ENCODE results near the gene RNF144A.
A peak's percentile ranks its signal among the peaks of the same experiment; 100 is the strongest.
"Not testable (repeated sequence)": the region's sequence is repeated elsewhere in the genome, so short reads cannot be mapped to it uniquely, and the experiment has no call there.

The RNF144A gene, protein sequence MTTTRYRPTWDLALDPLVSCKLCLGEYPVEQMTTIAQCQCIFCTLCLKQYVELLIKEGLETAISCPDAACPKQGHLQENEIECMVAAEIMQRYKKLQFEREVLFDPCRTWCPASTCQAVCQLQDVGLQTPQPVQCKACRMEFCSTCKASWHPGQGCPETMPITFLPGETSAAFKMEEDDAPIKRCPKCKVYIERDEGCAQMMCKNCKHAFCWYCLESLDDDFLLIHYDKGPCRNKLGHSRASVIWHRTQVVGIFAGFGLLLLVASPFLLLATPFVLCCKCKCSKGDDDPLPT

DNA sequence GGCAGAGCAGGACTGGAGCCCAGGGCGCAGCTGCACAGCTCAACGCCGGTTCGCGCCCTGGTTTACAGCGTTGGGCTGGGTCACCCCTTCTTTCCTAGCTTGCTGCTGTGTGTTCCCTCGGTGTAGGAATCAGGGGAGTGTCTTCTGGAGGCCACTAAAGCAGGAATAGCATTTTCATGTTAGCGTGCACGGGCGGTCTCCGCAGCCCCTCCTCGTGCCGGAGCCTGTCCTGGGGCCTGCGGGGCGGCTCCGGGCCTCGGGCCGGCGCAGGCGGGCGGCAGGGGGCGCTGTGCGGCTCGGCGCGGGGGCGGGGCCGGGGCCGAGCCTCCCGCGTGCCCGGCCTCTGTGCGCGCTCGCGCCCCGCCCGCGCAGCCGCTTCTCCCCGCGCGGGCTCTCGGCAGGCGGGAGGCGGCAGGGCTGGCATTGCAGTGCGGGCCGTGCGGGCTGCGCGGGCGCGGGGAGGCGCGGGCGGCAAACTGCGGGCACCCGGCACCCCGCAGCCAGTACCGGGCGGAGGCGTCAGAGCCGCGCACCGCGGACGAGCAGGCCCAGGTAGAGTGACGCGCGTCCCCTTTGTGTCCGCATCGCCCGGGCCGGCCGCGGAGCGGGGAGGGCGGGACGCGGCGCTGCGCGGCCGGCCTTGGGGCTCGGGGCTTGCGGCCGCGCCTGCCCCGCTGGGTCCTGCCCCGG lies at the start of gene RNF144A:
Gene RNF144A (plus strand): TSS at position 342 of the 690 bp plus-strand sequence. CDS start 79,515 bp downstream, outside the sequence.
- peak; percentile 67 for DNase-seq (ENCODE audit: low read depth)

- no peak for DNase-seq (ENCODE audit: low read depth)
These were observed 44.8 kb upstream of the RNF144A start for GRCh38 chr2:6872394-6872793.

- DNase-seq (ENCODE audit: low read depth), result no peak
These were observed 43.2 kb upstream of the RNF144A start for GRCh38 chr2:6874032-6874431.

- DNase-seq (ENCODE audit: low read depth), result no peak
These were observed 40.9 kb upstream of the RNF144A start for GRCh38 chr2:6876309-6876708.

DNA sequence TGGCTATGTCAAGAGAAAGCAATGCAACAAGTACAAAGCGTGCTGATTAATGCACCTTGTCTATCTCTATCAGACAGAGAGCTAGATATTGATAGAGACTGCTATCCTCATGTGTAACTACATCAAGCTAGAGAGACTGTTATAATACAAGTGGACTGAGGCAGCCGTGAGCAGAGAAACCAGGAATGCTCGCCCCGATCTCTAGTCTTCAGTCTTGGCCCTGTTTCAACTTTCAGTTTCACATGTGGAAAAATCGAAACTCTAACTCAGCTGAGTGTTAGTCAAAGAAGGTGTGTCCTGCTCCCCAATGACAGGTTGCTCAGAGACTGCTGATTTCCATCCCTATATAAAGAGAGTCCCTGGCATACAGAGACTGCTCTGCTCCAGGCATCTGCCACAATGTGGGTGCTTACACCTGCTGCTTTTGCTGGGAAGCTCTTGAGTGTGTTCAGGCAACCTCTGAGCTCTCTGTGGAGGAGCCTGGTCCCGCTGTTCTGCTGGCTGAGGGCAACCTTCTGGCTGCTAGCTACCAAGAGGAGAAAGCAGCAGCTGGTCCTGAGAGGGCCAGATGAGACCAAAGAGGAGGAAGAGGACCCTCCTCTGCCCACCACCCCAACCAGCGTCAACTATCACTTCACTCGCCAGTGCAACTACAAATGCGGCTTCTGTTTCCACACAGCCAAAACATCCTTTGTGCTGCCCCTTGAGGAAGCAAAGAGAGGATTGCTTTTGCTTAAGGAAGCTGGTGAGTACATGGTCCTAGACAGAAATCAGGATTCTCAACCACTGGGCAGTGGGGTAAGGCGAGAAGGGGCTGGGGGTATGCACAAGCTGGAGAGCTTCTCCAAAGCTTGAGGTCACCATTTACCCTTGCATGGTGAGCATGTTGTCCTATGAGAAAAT lies 39.6 kb upstream of the RNF144A start, which contains the start of gene RSAD2:
Gene RSAD2 (plus strand): TSS at position 376 of the 903 bp plus-strand sequence. CDS start 24 bp downstream, at position 400.
- peak; percentile 6 for DNase-seq (ENCODE audit: low read depth)

GRCh38 chr2:6878549-6878948 lies 38.7 kb upstream of the RNF144A start:
- no peak for DNase-seq (ENCODE audit: low read depth)

DNA sequence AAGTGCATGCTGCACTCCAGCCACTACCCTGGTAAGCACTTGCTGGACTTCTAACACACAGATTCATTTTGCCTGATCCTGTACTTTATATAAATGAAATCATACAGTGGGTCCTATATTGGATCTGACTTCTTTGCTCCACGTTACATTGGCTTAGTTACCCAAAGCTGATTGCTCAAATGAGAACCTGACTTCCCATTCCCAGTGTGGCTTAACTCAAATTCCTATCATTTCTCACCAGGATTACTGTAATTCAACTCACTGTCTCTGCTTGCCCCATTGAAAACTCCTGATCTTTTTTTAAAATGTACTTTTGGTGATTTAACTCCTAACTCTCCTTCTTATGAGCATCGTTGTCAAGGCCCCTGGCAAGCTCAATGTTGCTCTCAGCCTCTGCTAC lies 38.2 kb upstream of the RNF144A start:
- no peak for DNase-seq (ENCODE audit: low read depth)

DNA sequence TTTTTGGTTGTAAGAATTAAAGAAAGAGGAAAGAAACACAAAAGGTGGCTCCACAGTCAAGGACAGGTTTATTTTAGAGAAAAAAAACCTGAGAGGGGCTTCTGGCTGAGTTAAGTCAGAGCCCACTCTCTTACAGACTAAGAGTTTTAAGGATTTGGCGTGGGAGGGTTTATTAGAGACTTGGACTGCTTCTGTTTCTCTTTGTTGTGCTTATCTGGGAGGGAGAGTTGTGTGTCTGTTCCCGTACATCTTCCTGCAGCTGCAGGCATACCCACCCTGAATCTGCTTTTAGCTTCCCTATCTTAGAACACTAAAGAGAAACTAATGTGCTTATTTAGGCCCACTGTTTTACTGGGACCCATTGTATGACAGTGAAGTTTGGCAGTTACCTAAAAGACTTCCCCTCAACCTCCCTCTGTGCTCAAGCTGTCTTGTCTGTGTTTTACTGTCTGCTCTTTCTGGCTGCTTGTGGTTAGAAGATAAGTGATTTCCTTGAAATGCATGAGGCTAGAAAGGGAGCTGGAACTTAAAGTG lies 36.9 kb upstream of the RNF144A start:
- no peak for DNase-seq (ENCODE audit: low read depth)

DNA sequence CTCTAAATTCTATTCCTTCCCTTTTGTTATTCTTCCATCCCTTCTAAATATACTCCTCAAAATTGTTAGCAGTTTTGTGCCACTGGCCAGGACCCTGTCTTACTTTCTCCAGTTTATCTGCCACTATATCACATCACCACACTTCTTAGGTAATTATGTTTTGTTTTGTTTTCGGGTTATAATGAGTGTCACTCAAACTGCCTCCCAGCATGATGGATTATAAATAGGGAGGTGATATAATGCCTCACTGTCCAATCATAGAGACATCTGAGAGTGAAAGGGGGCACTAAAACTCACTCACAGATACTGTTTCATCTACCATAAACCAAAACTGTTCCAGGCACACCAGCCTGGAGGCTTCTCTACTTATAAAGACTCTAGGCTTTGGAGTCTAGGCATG lies 36.2 kb upstream of the RNF144A start:
- DNase-seq (ENCODE audit: low read depth), result no peak

- no peak for DNase-seq (ENCODE audit: low read depth)
These were observed 35.7 kb upstream of the RNF144A start for GRCh38 chr2:6881516-6881915.

- DNase-seq (ENCODE audit: low read depth), result no peak
These were observed 33.6 kb upstream of the RNF144A start for GRCh38 chr2:6883448-6884122.

DNA sequence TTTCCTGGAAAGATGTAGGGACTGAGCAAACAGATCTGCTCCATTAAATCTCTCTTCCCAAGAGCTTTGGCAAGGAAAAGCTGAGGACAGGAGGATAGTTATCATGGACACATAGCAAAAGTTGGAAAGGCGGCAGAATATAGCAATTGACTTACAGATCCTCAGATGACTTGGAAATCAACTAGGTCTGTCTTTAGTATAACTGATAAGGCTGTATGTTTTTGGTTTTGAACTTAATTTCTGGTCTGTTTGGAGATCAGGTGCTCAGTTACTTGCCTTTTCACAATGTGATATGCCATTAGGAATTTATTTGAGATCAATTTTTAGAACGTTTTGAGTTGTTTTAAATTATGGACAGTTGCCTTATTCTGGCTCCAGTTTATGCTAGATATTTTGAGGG lies 31.7 kb upstream of the RNF144A start:
- no peak for DNase-seq (ENCODE audit: low read depth)

- DNase-seq (ENCODE audit: low read depth), result no peak
These were observed 31.2 kb upstream of the RNF144A start for GRCh38 chr2:6885968-6886367.

DNA sequence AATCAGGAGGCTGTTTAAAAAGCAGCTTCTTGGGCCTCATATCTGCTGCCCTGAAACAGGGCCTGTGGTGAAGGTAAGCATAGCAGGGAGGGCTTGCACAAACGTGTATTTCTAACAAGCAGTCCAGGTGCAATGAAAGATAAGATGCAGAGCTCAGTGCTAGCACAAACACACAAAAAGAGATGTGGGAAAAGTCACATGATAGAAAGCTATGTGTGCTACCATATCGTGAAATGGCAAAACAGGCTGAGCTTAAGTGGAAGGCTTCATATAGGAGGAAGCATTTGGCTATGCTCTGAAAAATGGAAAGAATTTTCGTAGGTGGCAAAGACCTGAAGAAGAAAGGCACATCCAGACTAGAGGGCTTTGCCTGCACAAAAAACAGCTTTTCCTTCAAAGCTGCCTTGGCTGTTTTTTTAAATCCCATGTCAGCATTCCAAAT lies 29.4 kb upstream of the RNF144A start:
- DNase-seq (ENCODE audit: low read depth), result no peak

GRCh38 chr2:6888724-6889123 lies 28.5 kb upstream of the RNF144A start:
- DNase-seq (ENCODE audit: low read depth), result no peak

- no peak for DNase-seq (ENCODE audit: low read depth)
These were observed 23.2 kb upstream of the RNF144A start for GRCh38 chr2:6893876-6894482.

- DNase-seq (ENCODE audit: low read depth), result no peak
These were observed 20.1 kb upstream of the RNF144A start for GRCh38 chr2:6896930-6897759.

- DNase-seq (ENCODE audit: low read depth), result not testable (repeated sequence)
These were observed 14.6 kb upstream of the RNF144A start for GRCh38 chr2:6902581-6902980.

DNA sequence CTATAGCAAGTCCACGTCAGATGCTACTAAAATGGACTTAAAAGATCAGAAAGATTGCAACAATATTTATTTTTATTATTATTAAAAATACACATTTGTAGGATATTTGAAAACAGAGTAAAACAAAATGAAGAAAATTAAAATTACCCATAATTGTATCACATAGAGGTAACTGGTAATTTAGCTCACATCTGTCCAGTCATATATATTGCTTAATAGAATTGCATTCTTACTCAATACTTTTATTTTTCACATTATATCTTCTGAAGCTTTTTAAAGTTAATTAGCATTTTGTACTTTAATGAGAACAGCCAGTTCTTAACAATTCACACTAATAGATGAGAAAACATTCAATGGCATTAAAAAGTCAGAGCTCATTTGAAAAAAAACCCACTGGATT lies 11.5 kb upstream of the RNF144A start:
- DNase-seq (ENCODE audit: low read depth), result no peak

DNA sequence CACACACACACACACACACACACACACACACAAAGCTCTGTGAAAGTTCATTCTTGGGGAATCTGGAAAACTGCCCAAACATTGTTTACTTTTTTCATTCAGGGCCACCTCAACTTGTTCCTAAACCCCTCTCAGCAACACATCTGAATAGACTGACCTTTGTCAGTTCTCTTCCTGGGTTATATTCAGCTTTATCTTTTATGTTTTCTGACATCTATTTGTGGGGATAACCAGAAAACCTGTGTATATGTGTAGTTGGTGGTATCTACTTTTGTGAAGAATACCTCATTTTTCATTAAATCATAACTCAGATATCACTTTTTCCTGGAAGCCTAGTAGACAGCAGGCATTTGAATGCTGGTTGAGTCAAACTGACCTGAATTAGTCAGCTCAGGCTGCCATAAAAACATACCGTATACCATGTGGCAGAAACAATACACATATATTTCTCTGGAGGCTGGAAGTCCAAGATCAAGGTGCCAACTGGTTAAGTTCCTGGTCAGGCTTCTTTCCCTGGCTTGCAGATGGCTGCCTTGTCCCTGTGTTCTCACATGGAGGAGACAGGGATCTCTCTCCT lies 11.0 kb upstream of the RNF144A start:
- DNase-seq (ENCODE audit: low read depth), result no peak
